Activated naive CD8-positive, alpha-beta T cell treated with anti-CD3 and anti-CD28 coated beads, Interleukin-2, amount 50 U/mL, for 16 hours (primary cell): Measurements from ENCODE around the gene SURF1.
"Not testable (repeated sequence)": the region's sequence is repeated elsewhere in the genome, so short reads cannot be mapped to it uniquely, and the experiment has no call there.

Source experiments
- DNase-seq: peaks from one replicate; pipeline ENCODE4 v3.0.0-alpha.2; 2020; ENCODE audit warnings: low read depth, low spot score

The SURF1 gene, protein sequence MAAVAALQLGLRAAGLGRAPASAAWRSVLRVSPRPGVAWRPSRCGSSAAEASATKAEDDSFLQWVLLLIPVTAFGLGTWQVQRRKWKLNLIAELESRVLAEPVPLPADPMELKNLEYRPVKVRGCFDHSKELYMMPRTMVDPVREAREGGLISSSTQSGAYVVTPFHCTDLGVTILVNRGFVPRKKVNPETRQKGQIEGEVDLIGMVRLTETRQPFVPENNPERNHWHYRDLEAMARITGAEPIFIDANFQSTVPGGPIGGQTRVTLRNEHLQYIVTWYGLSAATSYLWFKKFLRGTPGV

DNA sequence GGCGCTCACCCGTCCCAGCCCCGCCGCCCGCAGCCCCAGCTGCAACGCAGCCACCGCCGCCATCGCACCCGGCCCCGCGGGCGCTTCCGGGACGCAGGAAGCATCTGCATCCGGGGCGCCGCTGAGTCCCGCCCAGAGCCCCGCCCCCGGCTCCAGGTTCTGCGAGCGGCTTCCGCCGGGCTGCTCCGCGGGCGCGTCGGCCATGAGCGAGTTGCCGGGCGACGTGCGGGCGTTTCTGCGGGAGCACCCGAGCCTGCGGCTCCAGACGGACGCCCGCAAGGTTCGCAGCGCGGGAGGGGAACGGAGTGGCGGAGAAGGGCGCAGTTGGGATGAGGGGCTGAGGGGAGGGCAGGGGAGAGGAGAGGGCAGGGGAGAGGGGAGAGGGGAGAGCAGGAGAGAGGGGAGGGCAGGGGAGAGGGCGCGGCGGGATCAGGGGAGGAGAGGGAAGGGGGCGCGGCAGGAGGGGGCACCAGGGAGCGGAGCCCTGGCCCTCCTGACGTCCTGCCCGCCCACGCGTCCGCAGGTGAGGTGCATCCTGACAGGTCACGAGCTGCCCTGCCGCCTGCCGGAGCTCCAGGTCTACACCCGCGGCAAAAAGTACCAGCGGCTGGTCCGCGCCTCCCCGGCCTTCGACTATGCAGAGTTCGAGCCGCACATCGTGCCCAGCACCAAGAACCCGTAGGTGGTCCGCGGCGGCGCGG lies at the start of gene SURF1, which contains the start of gene SURF2:
Gene SURF1, minus strand, starts transcription at position 97 of the 701 bp plus-strand sequence. Its CDS starts 34 bp downstream, at position 63.
Gene SURF2, plus strand, starts transcription at position 160 of the 701 bp plus-strand sequence. Its CDS starts 43 bp downstream, at position 203.
- peak; percentile 81 for DNase-seq

DNA sequence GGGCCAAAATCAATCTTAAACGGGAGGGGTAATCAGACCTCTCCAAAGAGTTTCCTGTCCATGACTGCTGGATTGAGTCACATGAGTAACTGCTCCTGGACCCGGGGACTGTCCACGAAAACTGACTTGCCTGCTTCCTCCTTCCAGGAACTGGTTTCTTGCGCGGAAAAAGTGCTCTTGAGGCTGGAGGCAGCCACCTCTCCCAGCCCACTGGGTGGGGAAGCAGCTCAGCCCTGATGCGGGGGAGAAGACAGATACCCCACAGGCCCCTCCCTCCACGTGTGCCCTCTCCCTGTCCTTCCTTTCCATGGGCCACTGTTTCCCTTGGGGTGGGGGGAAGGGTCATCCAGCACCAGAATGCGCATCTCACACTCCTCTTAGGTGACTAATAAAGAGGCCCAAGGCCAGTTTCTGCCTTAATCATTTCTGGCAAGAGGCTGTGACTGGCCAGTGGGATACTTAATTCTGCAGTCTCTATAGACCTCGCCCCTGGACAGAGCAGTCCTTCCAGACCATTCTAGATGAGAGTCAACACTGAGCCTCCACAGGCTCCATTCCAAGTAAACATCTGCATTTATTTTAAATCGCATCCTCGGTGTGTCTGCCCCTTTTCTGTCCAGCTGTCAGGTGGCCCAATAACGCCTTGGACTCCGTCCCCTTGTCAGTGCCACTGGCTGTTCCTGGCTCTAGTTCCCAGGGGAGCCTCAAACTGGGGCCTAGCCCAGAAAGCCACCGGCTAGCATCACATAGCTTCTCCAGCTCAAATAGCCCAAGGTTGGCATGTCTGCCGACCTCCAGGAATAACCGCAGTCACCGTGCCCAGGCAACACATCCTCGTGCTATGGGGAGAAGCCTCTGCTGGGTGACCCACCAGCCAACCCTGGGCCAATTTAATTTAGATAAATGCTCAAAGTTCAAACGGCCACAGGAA lies 49.5 kb upstream of the SURF1 start:
- DNase-seq, result no peak

DNA sequence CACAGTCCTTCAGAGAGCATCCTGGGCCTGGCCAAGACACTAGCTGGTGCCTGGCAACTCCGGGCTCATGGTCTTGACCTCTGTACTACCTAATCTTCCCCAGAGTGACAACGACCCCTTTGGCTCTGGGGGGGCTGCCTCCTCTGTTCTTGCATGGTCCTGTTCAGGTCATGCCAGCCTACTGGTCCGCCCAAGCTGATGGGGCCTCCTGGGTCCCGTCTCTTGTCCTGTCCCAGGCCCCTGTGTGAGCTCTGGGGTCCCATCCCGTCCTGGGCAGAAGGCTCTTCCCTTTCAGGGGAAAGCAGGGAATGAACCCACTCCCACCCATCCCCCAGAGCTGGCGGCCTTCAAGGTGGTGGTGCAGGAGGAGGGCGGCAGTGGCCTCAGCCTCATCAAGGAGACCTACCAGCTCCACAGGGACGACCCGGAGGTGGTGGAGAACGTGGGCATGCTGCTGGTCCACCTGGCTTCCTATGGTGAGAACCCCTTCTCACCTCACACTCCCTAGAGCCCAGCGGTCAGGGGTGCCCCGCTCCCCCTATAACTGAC lies 48.2 kb upstream of the SURF1 start:
- DNase-seq, result no peak

DNA sequence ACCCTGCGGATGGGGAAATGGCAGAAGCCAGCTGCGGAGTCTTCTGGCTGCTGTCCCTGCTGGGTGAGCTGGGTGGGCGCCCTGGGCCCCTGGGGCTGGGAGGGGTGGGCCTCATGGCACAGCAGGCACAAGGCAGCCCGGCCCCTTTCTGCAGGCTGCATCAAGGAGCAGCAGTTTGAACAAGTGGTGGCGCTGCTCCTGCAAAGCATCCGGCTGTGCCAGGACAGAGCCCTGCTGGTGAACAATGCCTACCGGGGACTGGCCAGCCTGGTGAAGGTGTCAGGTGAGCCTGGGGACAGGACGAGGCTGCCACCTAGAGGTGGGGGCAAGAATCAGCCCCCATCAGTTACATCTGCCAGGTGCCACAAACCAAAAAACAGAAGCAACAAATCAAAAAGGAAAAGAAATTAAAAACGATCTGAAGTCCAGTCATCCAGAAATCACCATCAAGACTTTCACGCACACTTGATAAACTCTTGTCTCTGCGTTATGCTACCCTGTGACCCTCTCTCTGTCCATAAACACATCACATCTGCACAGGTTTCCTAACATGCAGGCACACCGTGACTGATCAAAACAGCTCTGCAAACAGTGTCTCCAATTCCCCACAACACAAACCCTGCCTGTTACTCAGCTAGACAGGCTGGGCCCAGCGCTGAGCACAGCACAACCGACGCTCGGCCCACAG lies 47.6 kb upstream of the SURF1 start:
- peak; percentile 17 for DNase-seq

DNA sequence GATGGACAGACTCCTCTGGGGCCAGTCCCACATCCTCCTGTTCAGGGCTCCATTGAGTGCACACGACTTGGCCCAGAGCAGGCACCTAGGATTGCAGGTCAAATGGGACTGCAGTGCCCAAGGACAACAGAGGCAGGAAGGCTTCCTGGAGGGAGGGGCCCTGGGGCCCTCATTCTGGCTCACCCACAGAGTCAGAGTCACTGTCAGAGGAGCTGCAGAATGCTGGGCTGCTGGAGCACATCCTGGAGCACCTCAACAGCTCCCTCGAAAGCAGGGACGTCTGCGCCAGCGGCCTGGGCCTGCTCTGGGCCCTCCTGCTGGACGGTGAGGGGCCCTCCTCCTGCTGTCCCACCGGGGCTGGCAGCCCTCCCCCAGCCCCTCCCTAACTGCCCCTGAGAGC lies 46.4 kb upstream of the SURF1 start:
- DNase-seq, result no peak

DNA sequence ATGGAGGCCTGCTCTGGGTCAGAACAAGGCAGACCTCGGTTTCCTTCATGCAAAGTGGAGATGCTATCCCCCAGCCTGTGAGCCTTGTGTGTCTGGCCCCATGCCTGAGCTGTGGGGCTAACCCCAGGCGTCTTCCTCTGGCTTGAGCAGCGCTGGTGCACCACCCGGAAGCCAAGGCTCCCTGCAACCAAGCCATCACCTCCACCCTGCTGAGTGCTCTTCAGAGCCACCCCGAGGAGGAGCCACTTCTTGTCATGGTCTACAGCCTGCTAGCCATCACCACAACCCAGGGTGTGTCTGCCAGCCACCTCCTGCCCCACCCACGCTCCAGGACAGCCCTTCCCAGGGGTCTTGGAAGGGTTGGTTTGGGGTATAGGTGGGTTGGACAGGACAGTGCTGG lies 45.3 kb upstream of the SURF1 start:
- DNase-seq, result no peak

DNA sequence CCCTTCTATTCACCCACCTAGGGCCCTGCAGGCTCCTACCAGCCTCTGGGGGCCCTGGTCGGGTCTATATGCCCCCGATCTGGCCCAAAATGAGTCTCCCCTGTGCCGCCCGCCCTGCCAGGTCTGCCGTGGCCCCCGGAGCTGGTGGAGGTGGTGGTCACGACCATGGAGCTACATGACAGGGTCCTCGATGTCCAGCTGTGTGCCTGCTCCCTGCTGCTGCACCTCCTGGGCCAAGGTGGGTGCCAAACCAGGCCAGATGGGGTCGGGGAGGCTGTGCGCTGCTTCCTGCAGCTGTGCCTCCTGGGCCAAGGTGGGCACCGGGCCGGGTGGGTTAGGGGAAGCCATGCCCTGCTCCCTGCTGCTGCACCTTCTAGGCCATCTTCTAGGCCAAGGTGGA lies 44.0 kb upstream of the SURF1 start:
- DNase-seq, result no peak

DNA sequence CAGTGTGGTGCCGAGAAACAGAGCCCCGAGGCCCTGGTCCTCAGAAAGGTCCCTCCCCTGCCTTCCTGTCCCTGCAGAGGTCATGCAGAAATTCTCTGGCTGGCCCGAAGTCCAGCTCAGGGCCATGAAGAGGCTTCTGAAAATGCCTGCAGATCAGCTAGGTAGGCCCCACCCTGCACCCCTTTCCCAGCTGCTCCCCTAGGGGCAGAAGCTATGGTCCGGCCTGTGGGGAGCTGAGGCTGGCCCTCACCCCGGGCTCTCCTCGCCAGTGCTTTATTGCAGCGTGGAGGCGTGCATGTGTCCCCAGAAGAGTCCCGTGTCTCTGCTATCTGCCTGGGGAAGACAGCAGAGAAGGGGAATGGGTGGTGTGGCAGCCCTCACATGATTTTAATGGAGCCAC lies 41.6 kb upstream of the SURF1 start:
- no peak for DNase-seq

DNA sequence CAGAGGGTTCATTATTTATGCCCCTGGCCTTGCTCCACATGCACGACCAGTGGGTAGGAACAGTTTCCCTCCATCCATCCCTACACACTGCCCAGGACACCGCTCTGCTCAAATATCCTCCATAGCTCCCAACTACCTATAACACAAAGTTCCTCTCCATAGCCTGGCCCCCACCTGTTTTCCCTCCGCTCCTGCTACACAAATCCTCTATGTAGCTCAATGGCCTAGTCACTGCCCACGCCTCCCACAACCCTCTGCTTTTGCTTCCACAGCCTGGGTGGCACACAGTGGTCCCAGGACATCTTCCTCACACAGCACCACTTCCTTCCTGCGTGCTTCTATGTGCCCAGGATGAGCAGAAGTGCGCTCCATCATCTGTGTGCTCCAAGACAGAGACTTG lies 41.1 kb upstream of the SURF1 start:
- DNase-seq, result no peak

DNA sequence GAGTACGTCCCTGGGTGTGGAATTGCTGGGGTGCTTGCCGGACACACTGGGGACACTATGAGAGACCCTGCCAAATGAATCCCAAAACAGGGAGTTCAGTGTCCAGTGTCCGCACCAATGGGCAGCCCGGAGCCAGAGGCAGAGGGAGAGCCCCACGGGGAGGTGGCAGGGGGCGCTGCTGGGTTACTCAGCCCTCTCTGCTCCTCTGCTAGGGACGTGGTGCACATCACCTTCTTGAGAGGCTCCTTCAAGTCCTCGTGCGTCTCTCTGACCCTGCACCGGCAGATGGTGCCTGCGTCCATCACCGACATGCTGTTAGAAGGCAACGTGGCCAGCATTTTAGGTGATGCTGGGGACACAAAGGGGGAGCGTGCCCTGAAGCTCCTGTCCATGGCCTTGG lies 40.7 kb upstream of the SURF1 start:
- DNase-seq, result no peak

DNA sequence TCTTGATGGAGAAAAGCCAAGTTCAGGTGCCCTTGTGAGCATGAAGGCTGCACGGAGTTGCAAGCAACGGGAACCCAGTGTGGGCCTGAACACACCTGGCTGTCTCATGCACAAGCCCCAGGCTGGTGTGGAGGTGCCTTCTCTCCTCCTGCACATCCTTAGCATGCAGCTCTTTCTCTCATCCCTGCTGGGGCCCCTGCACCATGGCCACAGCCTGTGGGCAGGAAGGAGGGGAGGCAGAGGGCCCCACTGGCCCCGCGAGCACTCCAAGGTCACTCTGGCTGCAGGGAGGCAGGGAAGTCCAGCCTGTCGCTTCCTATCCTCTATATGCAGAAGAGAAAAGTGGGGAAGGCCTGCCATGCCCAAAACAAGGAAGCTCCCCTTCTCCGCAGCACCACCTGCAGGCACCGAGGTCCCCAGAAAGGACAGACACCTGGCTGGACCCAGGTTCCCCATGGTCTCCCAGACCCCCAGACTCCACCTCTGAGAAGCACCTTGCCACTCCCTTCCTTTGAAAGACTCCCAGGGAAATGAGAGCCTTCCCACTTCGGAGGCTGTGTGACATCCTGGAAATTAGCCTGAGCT lies 38.5 kb upstream of the SURF1 start:
- DNase-seq, result no peak

DNA sequence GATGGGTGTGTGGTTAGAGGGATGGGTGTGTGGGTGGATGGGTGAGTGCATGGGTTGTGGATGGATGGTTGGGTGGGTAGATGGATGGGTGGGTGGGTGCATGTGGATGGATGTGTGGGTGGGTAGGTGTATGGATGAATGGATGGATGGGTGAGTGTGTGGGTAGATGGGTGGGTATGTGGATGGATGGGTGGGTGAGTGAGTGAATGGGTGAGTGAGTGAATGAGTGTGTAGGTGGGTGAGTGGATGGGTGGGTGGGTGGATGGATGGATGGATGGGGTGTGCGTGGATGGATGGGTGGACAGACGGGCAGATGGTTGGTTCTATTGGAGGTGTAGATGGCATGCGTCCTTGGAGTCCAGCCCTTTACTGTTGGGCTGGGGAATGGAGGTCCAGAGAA lies 37.1 kb upstream of the SURF1 start:
- DNase-seq, result no peak

DNA sequence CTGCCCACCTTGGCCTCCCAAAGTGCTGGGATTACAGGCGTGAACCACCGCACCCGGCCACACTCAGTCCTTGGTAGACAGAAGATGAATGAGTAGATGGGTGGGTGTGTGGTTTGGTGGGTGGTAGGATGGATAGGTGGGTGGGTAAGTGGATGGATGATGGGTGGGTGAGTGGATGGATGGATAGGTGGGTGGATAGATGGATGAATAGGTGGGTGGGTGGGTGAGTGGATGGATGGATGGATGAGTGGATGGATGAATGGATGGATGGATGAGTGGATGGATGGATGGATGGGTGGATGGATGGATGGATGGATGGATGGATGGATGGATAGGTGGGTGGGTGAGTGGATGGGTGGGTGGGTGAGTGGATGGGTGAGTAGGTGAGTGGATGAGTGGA lies 36.0 kb upstream of the SURF1 start:
- DNase-seq, result not testable (repeated sequence)

DNA sequence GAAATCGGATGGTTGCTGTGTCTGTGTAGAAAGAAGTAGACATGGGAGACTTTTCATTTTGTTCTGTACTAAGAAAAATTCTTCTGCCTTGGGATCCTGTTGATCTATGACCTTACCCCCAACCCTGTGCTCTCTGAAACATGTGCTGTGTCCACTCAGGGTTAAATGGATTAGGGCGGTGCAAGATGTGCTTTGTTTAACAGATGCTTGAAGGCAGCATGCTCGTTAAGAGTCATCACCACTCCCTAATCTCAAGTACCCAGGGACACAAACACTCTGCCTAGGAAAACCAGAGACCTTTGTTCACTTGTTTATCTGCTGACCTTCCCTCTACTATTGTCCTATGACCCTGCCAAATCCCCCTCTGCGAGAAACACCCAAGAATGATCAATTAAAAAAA lies 35.2 kb upstream of the SURF1 start:
- DNase-seq, result not testable (repeated sequence)

DNA sequence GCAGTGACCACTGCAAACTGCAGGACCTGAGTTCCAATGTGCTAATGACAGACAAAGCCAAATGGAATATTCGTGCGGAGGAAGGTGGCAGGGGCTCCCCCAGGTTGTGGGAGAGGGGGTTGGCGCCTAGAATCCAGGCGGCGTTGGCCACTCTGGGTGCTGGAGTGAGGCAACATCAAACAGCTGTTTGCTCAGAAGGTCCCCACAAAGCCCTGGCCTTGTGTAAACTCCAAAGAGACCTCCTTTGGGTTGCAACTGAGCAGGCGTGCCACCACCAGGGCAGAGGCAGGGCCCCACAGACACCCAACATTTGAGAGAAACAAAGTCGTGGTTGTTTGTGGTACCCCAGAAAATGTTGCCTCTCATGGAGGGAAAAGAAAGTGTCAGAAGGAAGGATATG lies 34.4 kb upstream of the SURF1 start:
- no peak for DNase-seq

DNA sequence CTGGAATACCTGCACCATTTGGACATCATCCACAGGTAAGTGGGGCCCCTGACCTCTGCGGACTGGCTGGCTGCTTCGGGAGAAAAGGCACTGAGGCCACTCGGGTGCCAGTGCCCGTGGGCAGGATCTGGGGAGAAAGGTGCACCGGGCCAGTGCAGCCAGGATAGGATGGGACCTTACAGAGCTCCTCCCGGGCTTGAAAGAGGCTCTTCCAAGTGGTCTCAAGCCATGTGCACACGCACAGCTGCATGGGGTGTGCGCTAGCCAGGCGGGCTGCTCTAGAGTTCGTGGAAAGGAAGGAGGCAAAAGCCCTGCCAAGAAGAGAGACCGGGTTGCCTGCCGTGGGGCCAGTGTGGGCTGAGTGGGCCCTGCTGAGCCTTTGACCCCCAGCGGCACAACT lies 33.3 kb upstream of the SURF1 start:
- no peak for DNase-seq

DNA sequence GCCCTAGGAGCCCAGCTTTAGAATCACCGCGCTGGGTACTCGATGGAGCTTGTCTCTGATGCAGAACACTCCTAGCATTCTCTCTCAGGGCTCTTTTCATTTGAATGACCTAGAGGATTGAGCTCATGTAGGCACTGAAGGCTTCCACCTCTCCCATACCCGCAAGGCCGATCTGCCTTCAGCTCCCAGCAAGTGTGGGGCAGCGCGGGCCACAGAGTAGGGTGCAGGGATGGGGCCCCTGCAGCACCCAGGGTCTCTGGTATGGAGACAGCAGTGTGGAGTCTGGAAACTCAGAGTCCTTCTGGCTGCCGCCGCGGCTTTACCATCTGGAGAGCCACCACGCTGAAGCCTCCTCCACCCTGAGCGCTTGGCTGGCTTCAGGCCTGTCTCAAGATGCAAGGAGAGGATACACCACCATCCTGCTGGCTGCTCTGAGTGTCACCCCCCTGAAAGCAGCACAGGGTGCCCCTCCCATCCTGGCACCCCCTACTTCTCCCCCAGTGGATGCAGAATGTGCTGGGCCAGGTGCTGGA lies 32.8 kb upstream of the SURF1 start:
- no peak for DNase-seq

DNA sequence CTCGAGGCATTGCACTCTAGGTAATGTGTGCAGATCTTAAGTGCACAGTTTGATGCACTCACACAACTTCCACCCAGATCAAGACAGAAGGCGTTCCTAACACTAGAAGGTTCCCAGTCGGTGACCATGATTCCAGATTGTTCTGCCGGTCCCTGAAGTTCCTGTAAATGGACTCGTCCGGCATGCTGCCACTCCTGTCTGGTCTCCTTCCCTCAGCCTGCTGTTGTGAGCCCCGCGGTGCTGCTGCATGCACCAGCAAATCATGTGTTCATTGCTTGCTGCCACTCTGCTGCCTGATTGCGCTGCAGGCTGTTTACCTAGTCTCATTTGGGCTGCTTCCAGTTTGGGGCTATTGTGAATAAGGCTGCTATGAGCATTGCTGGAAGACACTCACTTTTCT lies 31.4 kb upstream of the SURF1 start:
- DNase-seq, result no peak

DNA sequence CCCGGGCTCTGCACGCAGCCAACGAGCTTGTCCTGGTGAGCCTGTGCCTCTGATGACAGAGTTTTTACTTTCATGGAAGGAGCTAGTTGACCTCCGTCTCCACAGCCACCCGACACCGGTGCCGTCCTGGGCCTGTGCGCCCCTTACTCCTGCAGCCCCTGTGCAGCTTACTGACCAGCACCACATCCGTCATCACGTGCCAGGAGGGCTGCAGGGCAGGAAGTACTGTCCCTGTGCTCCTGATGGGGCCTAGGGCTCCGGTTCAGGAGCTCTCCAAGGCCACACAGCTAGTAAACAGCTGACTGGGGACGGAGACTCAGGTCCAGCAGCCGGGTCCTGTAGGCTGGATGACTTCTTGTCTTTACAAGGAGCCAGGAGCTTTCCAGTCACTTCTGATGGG lies 30.1 kb upstream of the SURF1 start:
- DNase-seq, result no peak

DNA sequence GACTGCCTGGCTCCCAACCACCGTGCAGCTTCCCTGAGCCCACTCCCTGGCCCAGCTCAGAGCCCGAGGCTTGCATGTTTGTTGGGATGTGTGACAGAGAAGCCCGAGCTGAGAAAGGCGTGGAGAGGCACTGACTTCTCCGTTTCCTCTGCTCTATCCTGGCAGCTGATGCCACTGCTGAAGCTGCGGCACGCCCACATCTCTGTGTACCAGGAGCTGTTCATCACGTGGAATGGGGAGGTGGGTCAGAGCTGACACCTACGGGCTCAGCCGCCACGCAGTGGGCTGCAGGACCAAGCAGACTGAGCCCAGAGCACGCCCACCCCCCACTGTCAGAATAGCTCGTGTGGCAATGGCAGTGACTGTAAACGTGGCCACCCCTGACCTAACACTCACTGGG lies 29.2 kb upstream of the SURF1 start:
- no peak for DNase-seq
